Activated T-cell treated with anti-CD3 and anti-CD28 coated beads, Interleukin-2, amount 50 U/mL, for 72 hours (primary cell): Measurements from ENCODE around the gene ASPRV1. TPM values are rescaled to one million over a fixed set of nuclear protein-coding genes. Genes with fewer than 3 reads are reported as not detected.
A peak's percentile ranks its signal among the peaks of the same experiment; 100 is the strongest.

Experiments used
- ATAC-seq, 2 donors: fragments of 150-1000 bp; cut with Tn5 transposase; replicated peaks in 1 of 2; 2 replicates each; pipeline ENCODE4 v1.10.0; 2021; ENCODE audit warnings: moderate library complexity in 2 of 2, mild to moderate bottlenecking in 1 of 2
- DNase-seq, 2 donors: peaks; one replicate each; pipeline ENCODE4 v3.0.0; 2021 to 2022; ENCODE audit warnings: mixed read lengths in 1 of 2
- H3K27ac Mint-ChIP-seq: one replicate; pipeline ENCODE4 v1.8.0; 2022; ENCODE audit warnings: mild to moderate bottlenecking, moderate library complexity, mixed read lengths
- H3K27me3 Mint-ChIP-seq: one replicate; pipeline ENCODE4 v1.8.0; 2022; ENCODE audit warnings: low read depth, mixed read lengths
- H3K36me3 Mint-ChIP-seq, 2 donors: one replicate each; pipeline ENCODE4 v1.8.0; 2022; ENCODE audit warnings: mixed read lengths in 2 of 2, mild to moderate bottlenecking in 1 of 2; ENCODE audit not compliant: insufficient read depth in 2 of 2
- H3K4me1 Mint-ChIP-seq: one replicate; pipeline ENCODE4 v1.8.0; 2022; ENCODE audit warnings: low read depth, mixed read lengths
- H3K4me3 Mint-ChIP-seq, 2 donors: one replicate each; pipeline ENCODE4 v1.8.0; 2022; ENCODE audit warnings: mild to moderate bottlenecking in 2 of 2, mixed read lengths in 2 of 2, moderate library complexity in 2 of 2
- H3K9me3 Mint-ChIP-seq, 2 donors: one replicate each; pipeline ENCODE4 v1.8.0; 2022; ENCODE audit warnings: mixed read lengths in 2 of 2
- total RNA-seq, 2 donors: library from RNA; stranded (reverse); gene quantifications; one replicate each; pipeline ENCODE4 v1.2.3, GENCODE V29; 2022

ASPRV1 gene
- total RNA-seq, 2 donors from 2014 or later = 1.0 to 2.0 TPM

DNA sequence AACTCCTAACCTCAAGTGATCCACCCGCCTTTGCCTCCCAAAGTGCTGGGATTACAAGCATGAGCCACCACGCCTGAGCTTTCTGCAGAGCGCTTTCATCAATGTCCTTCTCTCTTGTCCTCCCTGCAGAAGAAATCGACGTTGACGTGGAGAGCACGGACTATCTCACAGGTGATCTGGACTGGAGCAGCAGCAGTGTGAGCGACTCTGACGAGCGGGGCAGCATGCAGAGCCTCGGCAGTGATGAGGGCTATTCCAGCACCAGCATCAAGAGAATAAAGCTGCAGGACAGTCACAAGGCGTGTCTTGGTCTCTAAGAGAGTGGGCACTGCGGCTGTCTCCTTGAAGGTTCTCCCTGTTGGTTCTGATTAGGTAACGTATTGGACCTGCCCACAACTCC is 23.5 kb downstream of the ASPRV1 start:
- Mint-ChIP-seq H3K27ac (peak overlapping the region; percentile 33), H3K27me3 (no peaks in the 10 kb centered on the region), H3K9me3 (no peaks in the 10 kb centered on the region), H3K4me3 (no peak overlapping the region), H3K4me1 (peaks cover 23% of the 10 kb centered on the region), H3K36me3 (peaks cover 19 to 29% of the 10 kb centered on the region in 2 donors)
- DNase-seq = no peak
- ATAC-seq = no peak

DNA sequence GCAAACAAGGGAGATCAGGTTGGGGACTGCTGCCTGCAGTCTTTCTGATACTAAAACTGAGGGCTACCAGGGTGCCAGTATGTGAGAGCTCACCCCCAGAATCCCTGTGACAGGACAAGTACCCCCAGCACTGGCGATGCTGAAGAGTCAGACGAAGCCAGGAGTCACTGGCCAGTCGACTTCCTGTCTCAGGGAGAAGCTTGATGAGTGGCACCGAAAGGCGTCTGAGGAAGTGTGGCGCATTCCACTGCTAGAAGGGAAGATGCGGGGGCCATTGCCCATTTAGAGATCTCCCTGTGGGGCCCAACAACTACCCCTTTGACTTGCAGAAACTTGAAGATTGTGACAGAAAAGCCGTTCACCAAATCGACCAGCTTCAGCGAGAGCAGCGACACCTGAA is 24.5 kb downstream of the ASPRV1 start:
- H3K9me3 Mint-ChIP-seq = no peaks in the 10 kb centered on the region
- peaks cover 27% of the 10 kb centered on the region for H3K4me1 Mint-ChIP-seq
- no peak for ATAC-seq
- H3K4me3 Mint-ChIP-seq = no peak overlapping the region
- no peak overlapping the region for H3K27ac Mint-ChIP-seq
- peaks cover 19 to 29% of the 10 kb centered on the region in 2 donors for H3K36me3 Mint-ChIP-seq
- DNase-seq = no peak
- no peaks in the 10 kb centered on the region for H3K27me3 Mint-ChIP-seq

DNA sequence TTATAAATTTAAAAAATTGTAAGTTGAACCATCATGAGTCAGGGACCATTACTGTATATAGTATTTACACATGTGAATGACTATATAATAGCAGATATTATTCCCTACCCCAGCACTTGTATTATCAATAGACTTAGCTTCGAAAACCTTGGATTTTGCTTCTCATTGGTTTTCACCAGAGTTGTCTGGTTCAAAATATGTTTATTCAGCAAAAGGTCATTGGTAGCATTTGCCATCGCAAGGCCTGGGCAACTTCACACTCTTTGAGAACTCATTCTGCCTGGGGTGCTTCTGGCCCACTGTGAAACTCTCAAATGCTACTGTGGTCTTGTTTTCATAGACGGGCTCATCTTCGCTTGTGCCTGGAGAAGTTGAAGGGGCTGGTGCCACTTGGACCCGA is 26.4 kb downstream of the ASPRV1 start:
- Mint-ChIP-seq H3K4me1 (peaks cover 36% of the 10 kb centered on the region), H3K4me3 (no peak overlapping the region), H3K27me3 (no peaks in the 10 kb centered on the region), H3K36me3 (peaks cover 19 to 30% of the 10 kb centered on the region in 2 donors), H3K9me3 (no peaks in the 10 kb centered on the region), H3K27ac (peak overlapping the region; percentile 79)
- ATAC-seq (no peak), DNase-seq (no peak)

DNA sequence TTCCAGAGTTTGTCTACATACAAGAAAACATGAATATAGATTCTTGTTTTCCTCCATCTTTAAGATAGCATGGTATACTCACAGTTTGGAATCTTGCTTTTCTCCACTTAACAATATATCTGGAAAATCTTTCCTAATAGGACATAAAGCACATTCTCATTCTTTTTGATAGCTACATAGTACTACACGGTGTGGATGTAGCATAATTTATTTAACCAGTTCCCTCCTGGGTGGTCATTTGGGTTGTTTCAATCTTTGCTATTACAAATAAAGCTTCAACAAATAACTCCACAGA is 26.9 kb downstream of the ASPRV1 start:
- no peaks in the 10 kb centered on the region for H3K9me3 Mint-ChIP-seq
- H3K36me3 Mint-ChIP-seq = peaks cover 19 to 29% of the 10 kb centered on the region in 2 donors
- no peaks in the 10 kb centered on the region for H3K27me3 Mint-ChIP-seq
- DNase-seq = no peak
- H3K27ac Mint-ChIP-seq = peak overlapping the region; percentile 79
- ATAC-seq = no peak
- peaks cover 36% of the 10 kb centered on the region for H3K4me1 Mint-ChIP-seq
- H3K4me3 Mint-ChIP-seq = peak overlapping the region; percentile 34 to 72

DNA sequence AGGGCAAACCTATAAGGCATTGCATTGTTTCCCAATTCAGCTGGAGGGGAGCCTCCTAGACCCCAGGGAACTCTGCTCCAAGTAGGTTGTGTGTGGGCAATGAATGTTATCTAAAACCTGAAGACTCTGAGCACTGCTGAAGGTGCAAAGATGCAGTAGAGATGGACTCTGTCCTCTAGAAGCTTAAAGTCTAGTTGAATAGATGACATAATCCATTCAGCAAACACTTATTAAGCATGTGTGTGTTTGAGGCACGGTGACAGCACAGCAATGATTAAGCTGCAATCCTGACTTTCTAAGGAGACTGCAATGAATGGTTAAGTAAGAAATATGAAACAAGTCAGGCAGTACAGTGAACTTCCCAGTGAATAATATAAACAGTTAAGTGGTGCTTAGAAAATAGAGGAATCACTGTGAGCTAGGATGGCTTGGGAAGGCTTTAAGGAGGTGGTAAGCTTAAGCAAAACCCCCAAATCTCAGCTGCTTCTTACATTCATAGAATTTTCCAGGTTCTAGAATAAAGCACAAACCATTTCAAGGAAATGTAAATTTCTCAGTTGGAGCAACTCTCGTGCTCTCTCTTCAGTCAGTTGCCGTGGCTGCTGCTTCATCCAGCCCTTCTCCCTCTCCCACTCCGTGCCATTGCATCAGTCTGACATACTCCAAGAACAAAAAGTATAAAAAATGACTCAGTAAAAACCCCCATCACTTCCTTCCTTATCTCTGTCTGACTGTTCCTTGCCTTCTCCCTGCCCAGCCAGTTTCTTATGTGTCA is 27.4 kb downstream of the ASPRV1 start:
- Mint-ChIP-seq H3K27ac (peak overlapping the region; percentile 79), H3K4me3 (peak overlapping the region; percentile 34 to 72), H3K4me1 (peaks cover 36% of the 10 kb centered on the region), H3K27me3 (no peaks in the 10 kb centered on the region), H3K9me3 (no peaks in the 10 kb centered on the region), H3K36me3 (peaks cover 21 to 27% of the 10 kb centered on the region in 2 donors)
- DNase-seq (peak; percentile 38 to 40), ATAC-seq (peak; percentile 74 to 81)

DNA sequence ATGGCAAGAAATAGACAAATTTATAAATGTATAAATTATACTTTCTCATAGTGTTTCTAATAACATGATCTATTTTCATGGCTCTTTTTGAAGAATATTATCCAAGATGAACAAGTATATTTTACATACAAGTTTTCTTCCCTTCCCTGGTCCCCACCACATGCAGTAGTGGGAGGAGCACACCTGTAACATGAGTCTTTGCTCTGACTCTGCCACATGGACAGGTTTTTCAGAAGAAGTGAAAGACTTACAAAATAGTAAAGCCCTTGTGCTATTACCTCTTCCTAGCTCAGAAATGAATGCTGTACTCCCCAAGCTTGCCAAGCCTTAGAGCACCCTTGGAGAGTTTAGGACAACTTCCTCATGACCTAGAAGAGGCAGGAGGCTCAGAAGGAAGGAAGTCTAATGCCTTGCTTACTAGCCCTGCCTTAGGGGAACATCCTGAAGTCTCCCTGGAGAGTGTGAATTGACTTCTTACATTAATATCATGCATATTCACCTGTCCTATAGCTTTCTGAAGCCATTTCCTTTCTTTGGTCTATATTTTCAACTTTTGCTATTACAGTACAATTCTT is 28.1 kb downstream of the ASPRV1 start:
- H3K27ac Mint-ChIP-seq = peak overlapping the region; percentile 79
- DNase-seq (no peak), ATAC-seq (no peak)
- H3K27me3 Mint-ChIP-seq = no peaks in the 10 kb centered on the region
- peaks cover 19 to 20% of the 10 kb centered on the region in 2 donors for H3K36me3 Mint-ChIP-seq
- H3K4me3 Mint-ChIP-seq = peak overlapping the region in 1 of 2 donors; percentile 72
- H3K9me3 Mint-ChIP-seq = no peaks in the 10 kb centered on the region
- peaks cover 36% of the 10 kb centered on the region for H3K4me1 Mint-ChIP-seq

DNA sequence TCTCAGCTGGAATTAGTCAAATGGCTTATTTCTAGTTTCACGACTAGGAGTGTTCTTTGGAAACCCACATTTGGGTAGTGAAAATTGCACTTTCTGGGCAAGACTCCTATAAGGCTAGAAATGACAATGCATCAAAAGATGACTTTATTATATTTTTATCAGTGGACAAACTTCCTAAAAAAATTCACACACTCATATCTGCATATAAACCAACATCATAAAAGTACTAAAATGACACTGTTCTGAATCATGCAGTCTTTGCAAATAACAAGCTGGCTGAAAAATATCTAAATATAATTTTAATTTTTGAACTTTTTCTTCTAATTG is 28.9 kb downstream of the ASPRV1 start:
- ATAC-seq (peak; percentile 47 to 54), DNase-seq (no peak)
- Mint-ChIP-seq H3K4me1 (peaks cover 36% of the 10 kb centered on the region), H3K9me3 (no peaks in the 10 kb centered on the region), H3K27me3 (no peaks in the 10 kb centered on the region), H3K4me3 (peak overlapping the region; percentile 36 to 75), H3K36me3 (peaks cover 15 to 19% of the 10 kb centered on the region in 2 donors), H3K27ac (peak overlapping the region; percentile 96)

DNA sequence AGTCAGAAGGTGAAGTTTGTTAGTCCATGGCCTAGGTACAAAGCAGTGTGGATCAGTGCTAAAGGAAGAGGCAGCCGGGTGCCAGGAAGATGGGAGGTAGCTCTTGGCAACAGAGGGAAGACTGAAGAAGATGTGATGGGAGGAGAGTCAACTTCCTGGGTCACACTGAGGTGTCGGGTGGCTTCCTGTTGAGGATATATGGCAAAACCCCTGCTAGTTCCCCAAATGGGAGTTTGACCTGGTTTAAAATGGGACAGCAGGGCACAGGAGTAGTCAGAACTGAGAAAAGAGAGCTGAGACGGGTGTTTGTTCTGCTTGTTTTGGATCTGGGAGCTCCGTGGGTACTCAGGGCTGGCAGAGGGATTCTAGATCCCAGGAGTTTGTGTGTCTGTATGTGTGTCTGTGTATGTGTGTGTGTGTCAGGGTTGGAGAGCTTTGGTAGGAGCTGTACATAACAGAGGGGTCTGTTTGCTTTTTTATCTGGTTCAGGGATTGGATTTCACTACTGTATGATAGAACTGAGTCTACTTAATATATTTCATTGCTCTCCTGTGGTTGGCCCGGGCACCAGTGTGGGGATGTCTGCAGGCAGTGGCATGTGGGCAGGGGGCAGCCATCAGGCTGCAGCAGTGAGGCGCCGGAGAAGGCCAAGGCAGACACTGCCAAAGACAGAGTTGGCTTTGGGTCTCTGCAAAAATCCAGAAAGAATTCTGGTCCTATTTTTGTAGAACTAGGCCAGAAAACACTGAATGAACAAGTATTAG is 29.4 kb downstream of the ASPRV1 start:
- ATAC-seq = peak in 1 of 2 donors; percentile 9
- Mint-ChIP-seq H3K4me1 (peaks cover 39% of the 10 kb centered on the region), H3K27me3 (no peaks in the 10 kb centered on the region), H3K9me3 (no peaks in the 10 kb centered on the region), H3K36me3 (peaks cover 15 to 17% of the 10 kb centered on the region in 2 donors), H3K4me3 (peak overlapping the region; percentile 36 to 75), H3K27ac (peak overlapping the region; percentile 96)
- DNase-seq = no peak

DNA sequence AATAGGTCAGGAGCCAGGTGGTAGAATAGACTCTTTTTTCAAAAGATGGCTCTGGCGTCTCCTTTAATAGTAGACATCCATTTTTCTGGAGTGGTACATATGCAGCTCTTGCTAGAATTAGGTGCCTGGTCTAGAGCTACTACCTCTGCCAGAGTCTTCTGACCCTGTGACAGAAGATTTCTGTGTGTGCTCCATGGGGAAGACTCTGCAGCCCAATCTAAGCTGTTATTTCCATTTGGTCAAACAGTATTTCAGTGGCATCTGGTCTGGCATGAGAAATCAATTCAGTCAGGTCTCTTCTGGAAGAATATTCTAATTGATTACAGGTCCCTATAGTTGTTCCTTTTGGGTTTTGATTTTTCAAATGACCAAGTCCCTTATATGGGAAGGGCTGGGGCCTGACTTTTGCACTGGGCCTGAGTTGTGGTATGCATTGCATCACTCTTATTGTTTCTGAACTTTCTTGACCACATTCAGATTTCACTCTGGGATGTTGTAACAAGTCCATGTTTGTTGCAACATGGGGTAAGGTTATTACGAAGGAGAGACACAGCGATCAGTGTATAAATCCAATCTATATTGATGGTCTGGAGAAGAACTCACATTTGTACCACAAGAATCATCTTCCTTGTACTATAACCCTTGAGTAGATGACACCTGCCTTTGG is 34.4 kb downstream of the ASPRV1 start:
- ATAC-seq = peak in 1 of 2 donors; percentile 61
- Mint-ChIP-seq H3K27me3 (no peaks in the 10 kb centered on the region), H3K4me1 (peaks cover 25% of the 10 kb centered on the region), H3K36me3 (peaks cover 9 to 13% of the 10 kb centered on the region in 2 donors), H3K27ac (peak overlapping the region; percentile 37), H3K4me3 (no peak overlapping the region), H3K9me3 (no peaks in the 10 kb centered on the region)
- no peak for DNase-seq

DNA sequence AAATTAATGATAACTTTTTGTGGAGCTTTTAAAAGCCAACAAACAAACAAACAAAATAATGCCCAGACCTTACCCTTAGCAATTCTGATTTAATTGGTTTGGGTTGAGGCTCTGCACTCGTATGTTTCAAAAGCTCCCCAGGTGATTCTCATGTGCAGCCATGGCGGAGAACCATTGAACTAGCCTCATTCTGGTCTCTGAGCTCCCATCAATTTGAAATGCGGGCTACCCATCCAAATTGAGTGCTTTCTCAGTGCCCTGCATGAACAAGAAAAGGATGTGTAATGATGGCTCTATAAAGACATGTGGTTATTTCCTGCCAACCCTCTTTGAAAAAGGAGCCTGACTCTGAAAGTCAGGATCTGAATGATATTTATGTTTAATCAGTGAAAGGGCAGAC is 38.3 kb downstream of the ASPRV1 start:
- no peak for ATAC-seq
- no peak overlapping the region for H3K4me3 Mint-ChIP-seq
- no peaks in the 10 kb centered on the region for H3K9me3 Mint-ChIP-seq
- no peaks in the 10 kb centered on the region for H3K27me3 Mint-ChIP-seq
- no peak overlapping the region for H3K27ac Mint-ChIP-seq
- peaks cover 6 to 11% of the 10 kb centered on the region in 2 donors for H3K36me3 Mint-ChIP-seq
- peaks cover 17% of the 10 kb centered on the region for H3K4me1 Mint-ChIP-seq
- DNase-seq = no peak

DNA sequence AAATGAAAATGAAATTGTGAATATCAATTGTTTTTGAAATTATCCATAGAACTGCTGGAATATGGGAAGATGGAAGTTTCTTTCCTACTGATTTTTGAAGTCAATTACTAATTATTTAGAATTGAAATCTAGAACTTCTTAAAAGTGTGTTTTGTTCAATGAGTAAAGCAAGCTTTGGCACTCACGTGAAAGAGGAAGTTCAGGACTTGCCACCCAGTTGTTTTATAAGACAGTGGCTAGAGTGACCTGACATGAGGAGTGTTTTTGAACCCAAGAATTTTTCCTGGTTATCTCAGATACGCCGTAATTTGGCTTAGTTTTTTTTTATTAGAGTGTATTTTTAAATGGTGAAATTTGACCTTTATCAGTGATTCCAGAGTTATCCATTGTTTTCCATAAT is 43.0 kb downstream of the ASPRV1 start:
- Mint-ChIP-seq H3K4me1 (peaks cover 27% of the 10 kb centered on the region), H3K36me3 (peaks cover 12 to 16% of the 10 kb centered on the region in 2 donors), H3K27ac (no peak overlapping the region), H3K27me3 (no peaks in the 10 kb centered on the region), H3K4me3 (peak overlapping the region in 1 of 2 donors; percentile 90), H3K9me3 (no peaks in the 10 kb centered on the region)
- DNase-seq (no peak), ATAC-seq (no peak)

DNA sequence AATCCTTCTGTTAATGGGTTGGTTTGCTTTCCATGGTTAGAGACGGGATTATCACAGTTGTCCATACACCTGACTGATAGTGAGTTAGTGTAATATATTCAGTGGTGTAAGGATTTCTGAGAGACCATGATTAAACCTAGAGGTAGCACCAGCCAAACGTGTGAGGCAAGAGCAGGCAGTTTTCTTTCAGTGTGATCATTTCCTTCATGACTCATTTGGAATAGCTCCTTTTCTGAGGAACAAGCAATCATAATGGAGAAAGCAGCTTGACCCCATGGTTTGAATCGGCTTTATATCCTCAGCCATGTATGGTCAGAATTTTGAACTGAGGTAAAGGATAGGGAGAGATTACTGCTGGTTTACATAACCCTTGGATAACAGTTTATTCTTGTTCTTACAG is 43.6 kb downstream of the ASPRV1 start:
- Mint-ChIP-seq H3K27ac (peak overlapping the region; percentile 86), H3K4me3 (peak overlapping the region in 1 of 2 donors; percentile 90), H3K9me3 (no peaks in the 10 kb centered on the region), H3K4me1 (peaks cover 32% of the 10 kb centered on the region), H3K36me3 (peaks cover 9 to 15% of the 10 kb centered on the region in 2 donors), H3K27me3 (no peaks in the 10 kb centered on the region)
- DNase-seq (no peak), ATAC-seq (no peak)

DNA sequence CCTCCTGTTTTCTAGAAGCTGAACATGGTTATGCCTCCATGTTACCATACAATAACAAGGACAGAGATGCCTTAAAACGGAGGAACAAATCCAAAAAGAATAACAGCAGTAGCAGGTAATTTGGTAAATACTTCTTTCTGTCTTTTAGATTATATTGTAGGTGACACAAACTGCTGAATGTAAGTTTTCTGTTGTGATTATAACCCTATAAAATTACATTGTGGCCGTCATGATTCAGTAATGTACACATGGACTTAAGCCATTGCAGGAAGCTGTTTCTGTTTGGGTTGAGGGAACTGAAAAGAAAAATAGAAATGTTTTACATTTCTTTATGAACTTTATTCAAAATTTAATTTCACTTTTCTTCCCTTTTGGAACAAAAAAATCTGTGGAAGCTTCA is 45.3 kb downstream of the ASPRV1 start:
- Mint-ChIP-seq H3K9me3 (no peaks in the 10 kb centered on the region), H3K27ac (peak overlapping the region; percentile 86), H3K36me3 (peaks cover 9 to 13% of the 10 kb centered on the region in 2 donors), H3K4me1 (peaks cover 34% of the 10 kb centered on the region), H3K27me3 (no peaks in the 10 kb centered on the region), H3K4me3 (peak overlapping the region; percentile 75 to 90)
- DNase-seq = no peak
- ATAC-seq = no peak
